ENCODE measurements around the gene DISC1.
"Not testable (repeated sequence)": the region's sequence is repeated elsewhere in the genome, so short reads cannot be mapped to it uniquely, and the experiment has no call there.

The DISC1 gene

GRCh38 chr1:231626535-231626950 is at the start of gene DISC1:
TSS of gene DISC1 (plus strand) at chr1:231626790. CDS start at chr1:231626868, 78 bp downstream.
- FAIRE-seq = no peak

- FAIRE-seq = no peak
Observed at GRCh38 chr1:231576804-231577718, 49.5 kb upstream of the DISC1 start.

- FAIRE-seq = no peak
Observed at GRCh38 chr1:231580874-231581273, 45.7 kb upstream of the DISC1 start.

GRCh38 chr1:231581859-231582258 is 44.7 kb upstream of the DISC1 start:
- no peak for FAIRE-seq

GRCh38 chr1:231583376-231583775 is 43.2 kb upstream of the DISC1 start:
- FAIRE-seq = no peak

GRCh38 chr1:231584117-231584516 is 42.5 kb upstream of the DISC1 start:
- no peak for FAIRE-seq

GRCh38 chr1:231584921-231585320 is 41.7 kb upstream of the DISC1 start:
- FAIRE-seq = no peak

GRCh38 chr1:231590453-231591198 is 36.0 kb upstream of the DISC1 start:
- peak; percentile 83 for FAIRE-seq

GRCh38 chr1:231591466-231591865 is 35.1 kb upstream of the DISC1 start:
- FAIRE-seq = no peak

GRCh38 chr1:231592809-231593208 is 33.8 kb upstream of the DISC1 start:
- no peak for FAIRE-seq

GRCh38 chr1:231593264-231593663 is 33.3 kb upstream of the DISC1 start:
- not testable (repeated sequence) for FAIRE-seq

- no peak for FAIRE-seq
Observed at GRCh38 chr1:231594123-231594522, 32.5 kb upstream of the DISC1 start.

GRCh38 chr1:231594749-231595148 is 31.8 kb upstream of the DISC1 start:
- FAIRE-seq = no peak

GRCh38 chr1:231596337-231596791 is 30.2 kb upstream of the DISC1 start:
- FAIRE-seq = no peak

GRCh38 chr1:231597971-231598370 is 28.6 kb upstream of the DISC1 start:
- FAIRE-seq = no peak

- no peak for FAIRE-seq
Observed at GRCh38 chr1:231600458-231600976, 26.1 kb upstream of the DISC1 start.

GRCh38 chr1:231601824-231602672 is 24.5 kb upstream of the DISC1 start:
- no peak for FAIRE-seq

GRCh38 chr1:231602673-231602984 is 24.0 kb upstream of the DISC1 start:
- no peak for FAIRE-seq

- FAIRE-seq = peak; percentile 94
Observed at GRCh38 chr1:231603598-231604275, 22.9 kb upstream of the DISC1 start.

- FAIRE-seq = no peak
Observed at GRCh38 chr1:231604276-231604621, 22.3 kb upstream of the DISC1 start.

GRCh38 chr1:231605149-231606100 is 21.2 kb upstream of the DISC1 start:
- FAIRE-seq = no peak

Measured in A204.1 (cell line).